Testis (tissue), 3 donors: ENCODE data around the gene IQCN. TPM values are rescaled to one million over a fixed set of nuclear protein-coding genes. Genes with fewer than 3 reads are reported as not detected.

Source experiments
- DNase-seq: peaks from one replicate; pipeline ENCODE4 v3.0.0-alpha.2; 2019
- H3K27ac ChIP-seq, 2 donors: fragments of 200-600 bp; sonication (generic); one replicate each; pipeline ENCODE4 v1.5.1; 2019
- H3K27me3 ChIP-seq: fragments of 200-600 bp; sonication (generic); one replicate; pipeline ENCODE4 v1.5.1; 2019
- H3K36me3 ChIP-seq: fragments of 200-600 bp; sonication (generic); one replicate; pipeline ENCODE4 v1.5.1; 2017; ENCODE audit warnings: low read depth; ENCODE audit errors: missing control alignments
- H3K4me1 ChIP-seq: fragments of 200-600 bp; sonication (generic); one replicate; pipeline ENCODE4 v1.5.1; 2019
- H3K4me3 ChIP-seq, 2 donors: fragments of 200-600 bp; sonication (generic); one replicate each; pipeline ENCODE4 v1.5.1; 2017 to 2019
- H3K9me3 ChIP-seq: fragments of 200-600 bp; sonication (generic); one replicate; pipeline ENCODE4 v1.5.1; 2017
- CTCF ChIP-seq, 3 experiments: fragments of 450-650 bp in 2 of 3; fragments of 200-600 bp in 1 of 3; sonication (generic) in 1 of 3; IDR thresholded peaks; one replicate each; pipeline ENCODE4 v1.5.1; 2016 to 2019; ENCODE audit warnings: antibody characterized with exemption in 3 of 3, mild to moderate bottlenecking in 2 of 3, moderate library complexity in 1 of 3
- POLR2A ChIP-seq: fragments of 450-650 bp; IDR thresholded peaks from one replicate; pipeline ENCODE4 v1.6.1; 2017; ENCODE audit warnings: antibody characterized with exemption, mild to moderate bottlenecking, moderate library complexity
- WGBS, 2 donors: methylation state at CpG; one replicate each; pipeline ENCODE4 v1.1.5; 2018; 5-methylcytosine and 5-hydroxymethylcytosine counted together
- intact Hi-C: fragments of 100-400 bp; cut with DNase I; formaldehyde crosslinking; loops from one replicate; pipeline ENCODE4 v1.15.1; 2023; ENCODE audit warnings: low total_unique reads
- polyA plus RNA-seq: library from polyadenylated mRNA; stranded (reverse); fragments of 350-450 nt; fragmentation: Illumina TruSeq; extraction: RNeasy Lipid Tissue Mini Kit (QIAGEN cat#74804); gene quantifications from one replicate; pipeline ENCODE4 v1.2.3, GENCODE V29; 2014; ENCODE audit warnings: low read depth, low replicate concordance; ENCODE audit not compliant: insufficient read depth
- total RNA-seq, 2 donors: library from RNA; depleted of rRNA; stranded (reverse); fragments of >200 nt; gene quantifications; one replicate each; pipeline ENCODE4 v1.2.3, GENCODE V29; 2016

Gene IQCN
- total and polyA plus RNA-seq, 3 donors from 2014 or later: 30.1 to 88.1 (median 62.3) TPM

- 87 to 91% methylated on average over 23 to 39 of the region's 42 CpGs for WGBS, 2 donors
- no peaks in the 10 kb centered on the region for H3K4me1 ChIP-seq
- no peak overlapping the region for H3K4me3 ChIP-seq
- no peak for DNase-seq
- H3K36me3 ChIP-seq: no peaks in the 10 kb centered on the region
- H3K9me3 ChIP-seq: no peaks in the 10 kb centered on the region
- no peaks in the 10 kb centered on the region for H3K27me3 ChIP-seq
- TF ChIP-seq CTCF (IDR thresholded peaks at IDR 0.05) (no peak), POLR2A (no peak)
- H3K27ac ChIP-seq: no peak overlapping the region
- intact Hi-C loops: no loop called here
Observed at GRCh38 chr19:18266771-18267686, 7.2 kb downstream of the IQCN start.

- no peak overlapping the region for H3K4me3 ChIP-seq
- no peaks in the 10 kb centered on the region for H3K4me1 ChIP-seq
- intact Hi-C loops: no loop called here
- no peaks in the 10 kb centered on the region for H3K36me3 ChIP-seq
- DNase-seq: no peak
- no peak for TF ChIP-seq CTCF (IDR thresholded peaks at IDR 0.05)
- TF ChIP-seq POLR2A: no peak
- no peaks in the 10 kb centered on the region for H3K27me3 ChIP-seq
- WGBS, 2 donors: 86% methylated on average over 7 of the region's 7 CpGs; no CpG with 5 or more reads in 1 of the 2 donors
- H3K27ac ChIP-seq: no peak overlapping the region
- no peaks in the 10 kb centered on the region for H3K9me3 ChIP-seq
Observed at GRCh38 chr19:18265582-18265981, 8.7 kb downstream of the IQCN start.

- Histone ChIP-seq H3K4me1 (no peaks in the 10 kb centered on the region), H3K36me3 (no peaks in the 10 kb centered on the region), H3K27ac (no peak overlapping the region), H3K9me3 (no peaks in the 10 kb centered on the region), H3K4me3 (no peak overlapping the region), H3K27me3 (no peaks in the 10 kb centered on the region)
- intact Hi-C loops: no loop called here
- no peak for DNase-seq
- TF ChIP-seq POLR2A (no peak), CTCF (IDR thresholded peaks at IDR 0.05) (no peak)
- 88 to 90% methylated on average over 4 to 16 of the region's 23 CpGs for WGBS, 2 donors
Observed at GRCh38 chr19:18264971-18265540, 9.2 kb downstream of the IQCN start.

- no peaks in the 10 kb centered on the region for H3K4me1 ChIP-seq
- H3K9me3 ChIP-seq: no peaks in the 10 kb centered on the region
- no peak for DNase-seq
- no peak overlapping the region for H3K4me3 ChIP-seq
- no peaks in the 10 kb centered on the region for H3K27me3 ChIP-seq
- intact Hi-C loops: no loop called here
- H3K36me3 ChIP-seq: no peaks in the 10 kb centered on the region
- WGBS, 2 donors: 79 to 100% methylated on average over 3 to 23 of the region's 23 CpGs
- no peak for TF ChIP-seq CTCF (IDR thresholded peaks at IDR 0.05)
- no peak for TF ChIP-seq POLR2A
- H3K27ac ChIP-seq: no peak overlapping the region
Observed at GRCh38 chr19:18264137-18264854, 10.0 kb downstream of the IQCN start.
